Hepatocyte (in vitro differentiated cells): ENCODE data around the gene GLI3.

Source experiments
- EZH2 ChIP-seq: fragments of 200-600 bp; sonication (generic); IDR thresholded peaks from 2 replicates; pipeline ENCODE4 v1.6.1; 2016; ENCODE audit warnings: antibody characterized with exemption, mild to moderate bottlenecking, borderline replicate concordance
- TF ChIP-seq, protein P1 (sequence below): fragments of 200-600 bp; sonication (generic); IDR thresholded peaks from 2 replicates; pipeline ENCODE4 v1.5.1; 2016; ENCODE audit warnings: antibody characterized with exemption, mild to moderate bottlenecking; ENCODE audit not compliant: poor library complexity

- TF ChIP-seq, protein P1, sequence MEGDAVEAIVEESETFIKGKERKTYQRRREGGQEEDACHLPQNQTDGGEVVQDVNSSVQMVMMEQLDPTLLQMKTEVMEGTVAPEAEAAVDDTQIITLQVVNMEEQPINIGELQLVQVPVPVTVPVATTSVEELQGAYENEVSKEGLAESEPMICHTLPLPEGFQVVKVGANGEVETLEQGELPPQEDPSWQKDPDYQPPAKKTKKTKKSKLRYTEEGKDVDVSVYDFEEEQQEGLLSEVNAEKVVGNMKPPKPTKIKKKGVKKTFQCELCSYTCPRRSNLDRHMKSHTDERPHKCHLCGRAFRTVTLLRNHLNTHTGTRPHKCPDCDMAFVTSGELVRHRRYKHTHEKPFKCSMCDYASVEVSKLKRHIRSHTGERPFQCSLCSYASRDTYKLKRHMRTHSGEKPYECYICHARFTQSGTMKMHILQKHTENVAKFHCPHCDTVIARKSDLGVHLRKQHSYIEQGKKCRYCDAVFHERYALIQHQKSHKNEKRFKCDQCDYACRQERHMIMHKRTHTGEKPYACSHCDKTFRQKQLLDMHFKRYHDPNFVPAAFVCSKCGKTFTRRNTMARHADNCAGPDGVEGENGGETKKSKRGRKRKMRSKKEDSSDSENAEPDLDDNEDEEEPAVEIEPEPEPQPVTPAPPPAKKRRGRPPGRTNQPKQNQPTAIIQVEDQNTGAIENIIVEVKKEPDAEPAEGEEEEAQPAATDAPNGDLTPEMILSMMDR, result no peak
- no peak for TF ChIP-seq EZH2
Measured at GRCh38 chr7:41994746-41995110, 242.3 kb downstream of the GLI3 start.
